Measurements from ENCODE around the gene ADGRD2. TPM values are rescaled to one million over a fixed set of nuclear protein-coding genes. Genes with fewer than 3 reads are reported as not detected.

The ADGRD2 gene
- total RNA-seq, 4 donors from 2014 or later, result not detected

GRCh38 chr9:124520206-124520596 lies 70.0 kb downstream of the ADGRD2 start:
- WGBS, 2 donors, result 32 to 47% methylated on average over 7 of the region's 7 CpGs
- H3K27ac ChIP-seq, result peak overlapping the region in 2 of 4 donors; percentile 60 to 62

GRCh38 chr9:124521142-124521541 lies 70.9 kb downstream of the ADGRD2 start:
- TF ChIP-seq CTCF (IDR thresholded peaks at IDR 0.05) (no peak), POLR2A (IDR thresholded peaks at IDR 0.05) (no peak), EP300 (IDR thresholded peaks at IDR 0.05) (no peak)
- peaks cover 0 to 8% (median 0%) of the 10 kb centered on the region in 4 donors for H3K4me1 ChIP-seq
- H3K27ac ChIP-seq, result peak overlapping the region in 2 of 4 donors; percentile 60 to 62
- WGBS, 2 donors, result 91 to 96% methylated on average over 3 of the region's 3 CpGs
- no peak overlapping the region for H3K4me3 ChIP-seq
- H3K36me3 ChIP-seq, result peaks cover 0 to 4% (median 0%) of the 10 kb centered on the region in 3 donors
- no peaks in the 10 kb centered on the region for H3K9me3 ChIP-seq
- no peak for DNase-seq (ENCODE audit: low spot score in 2 of 2)
- no peaks in the 10 kb centered on the region for H3K27me3 ChIP-seq

More at GRCh38 chr9:124520206-124520596, 70.0 kb downstream of the ADGRD2 start:
- Histone ChIP-seq H3K4me1 (peaks cover 0 to 8% (median 0%) of the 10 kb centered on the region in 4 donors), H3K4me3 (no peak overlapping the region), H3K36me3 (no peaks in the 10 kb centered on the region), H3K9me3 (no peaks in the 10 kb centered on the region), H3K27me3 (no peaks in the 10 kb centered on the region)
- no peak for DNase-seq (ENCODE audit: low spot score in 2 of 2)
- TF ChIP-seq CTCF (IDR thresholded peaks at IDR 0.05) (no peak), EP300 (IDR thresholded peaks at IDR 0.05) (peak in 1 of 2 donors; percentile 27), POLR2A (IDR thresholded peaks at IDR 0.05) (no peak)

- WGBS, 2 donors, result 74 to 79% methylated on average over 7 of the region's 7 CpGs
Measured at GRCh38 chr9:124522121-124523098, 72.2 kb downstream of the ADGRD2 start.

GRCh38 chr9:124526174-124526573 lies 75.9 kb downstream of the ADGRD2 start:
- H3K36me3 ChIP-seq, result peaks cover 0 to 15% (median 0%) of the 10 kb centered on the region in 3 donors
- TF ChIP-seq EP300 (IDR thresholded peaks at IDR 0.05), result no peak
- TF ChIP-seq CTCF (IDR thresholded peaks at IDR 0.05), result no peak
- TF ChIP-seq POLR2A (IDR thresholded peaks at IDR 0.05), result no peak
- no peaks in the 10 kb centered on the region for H3K27me3 ChIP-seq
- no peaks in the 10 kb centered on the region for H3K9me3 ChIP-seq
- H3K27ac ChIP-seq, result no peak overlapping the region
- no peak overlapping the region for H3K4me3 ChIP-seq
- DNase-seq (ENCODE audit: low spot score in 2 of 2), result no peak
- H3K4me1 ChIP-seq, result peaks cover 0 to 4% (median 0%) of the 10 kb centered on the region in 4 donors
- WGBS, 2 donors, result 94 to 98% methylated on average over 2 of the region's 2 CpGs

More at GRCh38 chr9:124522121-124523098, 72.2 kb downstream of the ADGRD2 start:
- TF ChIP-seq POLR2A (IDR thresholded peaks at IDR 0.05), result no peak
- TF ChIP-seq CTCF (IDR thresholded peaks at IDR 0.05), result no peak
- TF ChIP-seq EP300 (IDR thresholded peaks at IDR 0.05), result no peak
- H3K4me3 ChIP-seq, result no peak overlapping the region
- H3K27me3 ChIP-seq, result no peaks in the 10 kb centered on the region
- DNase-seq (ENCODE audit: low spot score in 2 of 2), result no peak
- H3K27ac ChIP-seq, result no peak overlapping the region
- H3K36me3 ChIP-seq, result peaks cover 0 to 15% (median 0%) of the 10 kb centered on the region in 3 donors
- H3K9me3 ChIP-seq, result no peaks in the 10 kb centered on the region
- H3K4me1 ChIP-seq, result peaks cover 0 to 8% (median 0%) of the 10 kb centered on the region in 4 donors

- no peak for DNase-seq (ENCODE audit: low spot score in 2 of 2)
- Histone ChIP-seq H3K27me3 (no peaks in the 10 kb centered on the region), H3K36me3 (peaks cover 0 to 15% (median 0%) of the 10 kb centered on the region in 3 donors), H3K9me3 (no peaks in the 10 kb centered on the region), H3K4me3 (no peak overlapping the region), H3K27ac (no peak overlapping the region), H3K4me1 (peaks cover 0 to 4% (median 0%) of the 10 kb centered on the region in 4 donors)
- TF ChIP-seq POLR2A (IDR thresholded peaks at IDR 0.05) (no peak), CTCF (IDR thresholded peaks at IDR 0.05) (no peak), EP300 (IDR thresholded peaks at IDR 0.05) (no peak)
- 75 to 85% methylated on average over 3 of the region's 3 CpGs for WGBS, 2 donors
Measured at GRCh38 chr9:124527781-124528180, 77.5 kb downstream of the ADGRD2 start.

Measured in tibial nerve (tissue), 4 donors.